HCT116 (cell line): ENCODE results near the gene KIAA1614. TPM values are rescaled to one million over a fixed set of nuclear protein-coding genes. Genes with fewer than 3 reads are reported as not detected.

Source experiments
- ATAC-seq: fragments of 200-7000 bp; cut with Tn5 transposase; 2 replicates; pipeline ENCODE4 v1.9.1; 2020; ENCODE audit warnings: mild to moderate bottlenecking, moderate library complexity
- BruUV-seq: library from RNA; stranded (reverse); fragments of 400-500 nt; replicated peaks from 2 replicates; lab custom pipeline; 2021; lab: Mats Ljungman, UMichigan
- CTCF ChIA-PET: fragments of 300-600 bp; sonication (Branson Sonifier 250); formaldehyde crosslinking; loops from one replicate; lab custom pipeline; 2021; ENCODE audit warnings: antibody characterized with exemption; lab: Charles Lee
- POLR2A ChIA-PET: fragments of 300-600, 350-600 bp; sonication (Branson Sonifier 250); formaldehyde crosslinking; loops from one replicate; lab custom pipeline; 2021; ENCODE audit warnings: antibody characterized with exemption; lab: Charles Lee
- RAD21 ChIA-PET, 2 experiments: fragments of 300-600 bp; sonication (Branson Sonifier 250); formaldehyde crosslinking; loops; one replicate each; lab custom pipeline; 2023; ENCODE audit warnings: low total read pairs in 2 of 2; ENCODE audit not compliant: uncharacterized antibody in 2 of 2, unreplicated experiment in 2 of 2, low non-redundant PET in 1 of 2; lab: Charles Lee
- DNase-seq: peaks from one replicate; pipeline ENCODE4 v3.0.0-alpha.2; 2010; ENCODE audit warnings: low read depth, low spot score
- H2AFZ ChIP-seq: fragments of 200-600 bp; shearing (Covaris generic), sonication (generic); 2 replicates; pipeline ENCODE4 v1.6.1; 2017; ENCODE audit warnings: low read depth, mixed run types, mixed read lengths, antibody characterized with exemption, low read length; ENCODE audit not compliant: poor library complexity, severe bottlenecking
- H3K27ac ChIP-seq: 2 replicates; pipeline ENCODE4 v1.5.1; 2012; ENCODE audit warnings: low read depth, low read length
- H3K27me3 ChIP-seq: fragments of 200-600 bp; sonication (generic); 2 replicates; pipeline ENCODE4 v1.6.1; 2016; ENCODE audit warnings: mixed run types, low read length, mixed read lengths; ENCODE audit not compliant: insufficient read depth
- H3K36me3 ChIP-seq, 2 experiments: fragments of 200-500 bp in 1 of 2; fragments of 200-600 bp in 1 of 2; sonication (Bioruptor generic) in 1 of 2; sonication (generic) in 1 of 2; 2 replicates each; pipeline versions ENCODE4 v1.5.1 to v1.6.1; 2014 to 2016; ENCODE audit warnings: low read length in 2 of 2, inconsistent platforms in 1 of 2, mixed read lengths in 1 of 2, mixed run types in 1 of 2; ENCODE audit not compliant: insufficient read depth in 2 of 2, control insufficient read depth in 1 of 2
- H3K4me1 ChIP-seq, 2 experiments: fragments of 200-600 bp in 1 of 2; sonication (generic) in 1 of 2; 2 replicates each; pipeline versions ENCODE4 v1.5.1 to v1.6.1; 2012 to 2017; ENCODE audit warnings: low read length in 2 of 2, inconsistent platforms in 1 of 2, mild to moderate bottlenecking in 1 of 2, mixed read lengths in 1 of 2, mixed run types in 1 of 2, moderate library complexity in 1 of 2; ENCODE audit not compliant: insufficient read depth in 2 of 2, control insufficient read depth in 1 of 2
- H3K4me2 ChIP-seq: fragments of 200-600 bp; sonication (generic); 2 replicates; pipeline ENCODE4 v1.6.1; 2017; ENCODE audit warnings: mixed run types, low read length, mixed read lengths
- H3K4me3 ChIP-seq, 2 experiments: fragments of 200-600 bp in 1 of 2; sonication (generic) in 1 of 2; replicated peaks in 1 of 2; 2 replicates each; pipeline ENCODE4 v1.5.1; 2011 to 2016; ENCODE audit warnings: low read length in 2 of 2, control low read depth in 1 of 2, low read depth in 1 of 2, mild to moderate bottlenecking in 1 of 2, mixed read lengths in 1 of 2, mixed run types in 1 of 2
- H3K79me2 ChIP-seq: fragments of 200-600 bp; sonication (generic); 2 replicates; pipeline ENCODE4 v1.6.1; 2017; ENCODE audit warnings: mild to moderate bottlenecking, mixed run types, low read length, moderate library complexity, mixed read lengths; ENCODE audit not compliant: insufficient read depth
- H3K9ac ChIP-seq: fragments of 200-600 bp; sonication (generic); 2 replicates; pipeline ENCODE4 v1.6.1; 2016; ENCODE audit warnings: low read length, mixed read lengths
- H3K9me2 ChIP-seq: fragments of 200-600 bp; sonication (generic), shearing (Covaris generic); 2 replicates; pipeline ENCODE4 v1.6.1; 2017; ENCODE audit warnings: mixed run types, mild to moderate bottlenecking, moderate library complexity; ENCODE audit not compliant: insufficient read depth
- H3K9me3 ChIP-seq, 2 experiments: fragments of 200-500 bp in 1 of 2; fragments of 200-600 bp in 1 of 2; sonication (Bioruptor generic) in 1 of 2; sonication (generic) in 1 of 2; 2 replicates each; pipeline ENCODE4 v1.6.1; 2014 to 2017; ENCODE audit warnings: low read length in 2 of 2, mixed read lengths in 2 of 2, inconsistent platforms in 1 of 2, low read depth in 1 of 2, mild to moderate bottlenecking in 1 of 2, mixed run types in 1 of 2, moderate library complexity in 1 of 2; ENCODE audit not compliant: control insufficient read depth in 1 of 2, insufficient read depth in 1 of 2
- H4K20me1 ChIP-seq: fragments of 200-600 bp; sonication (generic), shearing (Covaris generic); 2 replicates; pipeline ENCODE4 v1.6.1; 2017; ENCODE audit warnings: mixed run types, mild to moderate bottlenecking, moderate library complexity; ENCODE audit not compliant: insufficient read depth
- CBX3 ChIP-seq: IDR thresholded peaks from 2 replicates; pipeline ENCODE4 v1.6.1; 2012; ENCODE audit warnings: low read depth
- ELF1 ChIP-seq: IDR thresholded peaks from 2 replicates; pipeline ENCODE4 v1.6.1; 2012; ENCODE audit warnings: low read depth, borderline replicate concordance
- EZH2 ChIP-seq: fragments of 200-600 bp; sonication (generic); IDR thresholded peaks from 2 replicates; pipeline ENCODE4 v1.6.1; 2017; ENCODE audit warnings: antibody characterized with exemption, mixed run types
- EZH2phosphoT487 ChIP-seq: fragments of 200-600 bp; IDR thresholded peaks from 2 replicates; pipeline ENCODE4 v1.6.1; 2018; ENCODE audit warnings: antibody characterized with exemption, borderline replicate concordance
- JUND ChIP-seq: IDR thresholded peaks from 2 replicates; pipeline ENCODE4 v1.6.1; 2012
- SIN3A ChIP-seq: IDR thresholded peaks from 2 replicates; pipeline ENCODE4 v1.6.1; 2012; ENCODE audit warnings: low read depth
- SP1 ChIP-seq: IDR thresholded peaks from 2 replicates; pipeline ENCODE4 v1.6.1; 2012; ENCODE audit warnings: low read depth
- ZNF274 ChIP-seq: fragments of 200-500 bp; sonication (Bioruptor generic); IDR thresholded peaks from 2 replicates; pipeline ENCODE4 v1.6.1; 2014; ENCODE audit warnings: mild to moderate bottlenecking, low read depth, low read length, inconsistent platforms
- intact Hi-C: fragments of 100-400 bp; cut with micrococcal nuclease; formaldehyde crosslinking; loops from 2 replicates; pipeline ENCODE4 v1.10.0; 2022
- total RNA-seq: library from RNA; stranded (reverse); gene quantifications from one replicate; pipeline ENCODE4 v1.2.1, GENCODE V29; 2021; ENCODE audit not compliant: unreplicated experiment
- TF ChIP-seq, protein P1 (sequence below): IDR thresholded peaks from 2 replicates; pipeline ENCODE4 v1.6.1; 2012; ENCODE audit warnings: low read depth
- TF ChIP-seq, protein P2 (sequence below): IDR thresholded peaks from 2 replicates; pipeline ENCODE4 v1.6.1; 2011; ENCODE audit warnings: mild to moderate bottlenecking, low read length, moderate library complexity; ENCODE audit not compliant: insufficient replicate concordance; ENCODE audit errors: extremely low read depth

The KIAA1614 gene
- total RNA-seq, 1 experiment from 2014 or later: 0.25 TPM

DNA sequence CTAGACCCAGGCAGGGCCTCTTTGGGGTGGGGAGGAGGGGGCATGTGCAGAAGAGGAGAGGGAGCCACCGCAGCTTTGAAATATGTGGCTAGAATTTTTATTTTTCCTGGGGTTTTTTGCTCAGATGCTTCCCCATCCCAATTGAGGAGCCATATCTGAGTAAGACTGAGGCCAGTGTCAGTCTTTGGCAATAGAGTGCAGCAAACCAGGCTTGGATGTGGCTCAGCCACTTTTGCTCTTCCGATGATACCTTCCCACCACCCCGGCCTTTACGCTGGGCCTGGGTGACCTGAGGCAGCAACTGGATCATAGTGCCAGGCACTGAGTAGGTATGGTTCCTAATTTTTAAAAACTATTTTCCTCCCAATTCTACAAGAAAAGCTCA is 36.9 kb downstream of the KIAA1614 start (continued):
- TF ChIP-seq, protein P1, sequence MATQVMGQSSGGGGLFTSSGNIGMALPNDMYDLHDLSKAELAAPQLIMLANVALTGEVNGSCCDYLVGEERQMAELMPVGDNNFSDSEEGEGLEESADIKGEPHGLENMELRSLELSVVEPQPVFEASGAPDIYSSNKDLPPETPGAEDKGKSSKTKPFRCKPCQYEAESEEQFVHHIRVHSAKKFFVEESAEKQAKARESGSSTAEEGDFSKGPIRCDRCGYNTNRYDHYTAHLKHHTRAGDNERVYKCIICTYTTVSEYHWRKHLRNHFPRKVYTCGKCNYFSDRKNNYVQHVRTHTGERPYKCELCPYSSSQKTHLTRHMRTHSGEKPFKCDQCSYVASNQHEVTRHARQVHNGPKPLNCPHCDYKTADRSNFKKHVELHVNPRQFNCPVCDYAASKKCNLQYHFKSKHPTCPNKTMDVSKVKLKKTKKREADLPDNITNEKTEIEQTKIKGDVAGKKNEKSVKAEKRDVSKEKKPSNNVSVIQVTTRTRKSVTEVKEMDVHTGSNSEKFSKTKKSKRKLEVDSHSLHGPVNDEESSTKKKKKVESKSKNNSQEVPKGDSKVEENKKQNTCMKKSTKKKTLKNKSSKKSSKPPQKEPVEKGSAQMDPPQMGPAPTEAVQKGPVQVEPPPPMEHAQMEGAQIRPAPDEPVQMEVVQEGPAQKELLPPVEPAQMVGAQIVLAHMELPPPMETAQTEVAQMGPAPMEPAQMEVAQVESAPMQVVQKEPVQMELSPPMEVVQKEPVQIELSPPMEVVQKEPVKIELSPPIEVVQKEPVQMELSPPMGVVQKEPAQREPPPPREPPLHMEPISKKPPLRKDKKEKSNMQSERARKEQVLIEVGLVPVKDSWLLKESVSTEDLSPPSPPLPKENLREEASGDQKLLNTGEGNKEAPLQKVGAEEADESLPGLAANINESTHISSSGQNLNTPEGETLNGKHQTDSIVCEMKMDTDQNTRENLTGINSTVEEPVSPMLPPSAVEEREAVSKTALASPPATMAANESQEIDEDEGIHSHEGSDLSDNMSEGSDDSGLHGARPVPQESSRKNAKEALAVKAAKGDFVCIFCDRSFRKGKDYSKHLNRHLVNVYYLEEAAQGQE: no peak
- TF ChIP-seq JUND: no peak

DNA sequence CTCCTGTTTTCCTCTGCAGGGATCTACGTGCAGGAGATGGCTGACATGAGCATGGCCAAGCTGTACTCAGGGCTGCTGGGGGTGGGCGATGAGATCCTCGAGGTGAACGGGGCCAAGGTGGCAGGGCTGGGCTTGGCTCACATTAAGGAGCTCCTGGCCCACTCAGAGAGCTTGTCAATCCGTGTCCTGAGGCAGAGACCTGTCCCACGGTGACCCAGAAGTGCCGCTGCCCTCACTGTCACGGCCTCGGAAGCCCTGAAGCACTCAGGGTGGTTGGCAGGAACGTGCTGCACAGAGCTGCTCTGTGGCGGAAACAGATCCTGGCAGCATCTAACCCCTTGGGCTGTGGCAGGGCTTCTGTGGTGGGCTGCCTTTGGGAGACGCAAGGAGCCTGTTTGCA is 37.6 kb downstream of the KIAA1614 start:
- H3K4me2 ChIP-seq: no peak overlapping the region
- H3K79me2 ChIP-seq: no peaks in the 10 kb centered on the region
- no peak overlapping the region for H2AFZ ChIP-seq
- RAD21 ChIA-PET: no interaction called here
- H3K27ac ChIP-seq: no peak overlapping the region
- H3K4me1 ChIP-seq: no peaks in the 10 kb centered on the region
- peaks cover 0 to 4% of the 10 kb centered on the region in 2 experiments; a peak in 1 of 4 replicates for H3K36me3 ChIP-seq
- DNase-seq (no peak), ATAC-seq (no peak)
- H4K20me1 ChIP-seq: no peaks in the 10 kb centered on the region
- CTCF ChIA-PET: no interaction called here
- BruUV-seq: no TSS peak
- no peak overlapping the region for H3K4me3 ChIP-seq
- no peaks in the 10 kb centered on the region for H3K27me3 ChIP-seq
- no peaks in the 10 kb centered on the region for H3K9me2 ChIP-seq
- POLR2A ChIA-PET: no interaction called here
- TF ChIP-seq JUND (no peak), ELF1 (no peak), EZH2 (no peak), SP1 (no peak), ZNF274 (no peak), CBX3 (no peak), SIN3A (no peak), EZH2phosphoT487 (no peak)
- TF ChIP-seq, protein P2, sequence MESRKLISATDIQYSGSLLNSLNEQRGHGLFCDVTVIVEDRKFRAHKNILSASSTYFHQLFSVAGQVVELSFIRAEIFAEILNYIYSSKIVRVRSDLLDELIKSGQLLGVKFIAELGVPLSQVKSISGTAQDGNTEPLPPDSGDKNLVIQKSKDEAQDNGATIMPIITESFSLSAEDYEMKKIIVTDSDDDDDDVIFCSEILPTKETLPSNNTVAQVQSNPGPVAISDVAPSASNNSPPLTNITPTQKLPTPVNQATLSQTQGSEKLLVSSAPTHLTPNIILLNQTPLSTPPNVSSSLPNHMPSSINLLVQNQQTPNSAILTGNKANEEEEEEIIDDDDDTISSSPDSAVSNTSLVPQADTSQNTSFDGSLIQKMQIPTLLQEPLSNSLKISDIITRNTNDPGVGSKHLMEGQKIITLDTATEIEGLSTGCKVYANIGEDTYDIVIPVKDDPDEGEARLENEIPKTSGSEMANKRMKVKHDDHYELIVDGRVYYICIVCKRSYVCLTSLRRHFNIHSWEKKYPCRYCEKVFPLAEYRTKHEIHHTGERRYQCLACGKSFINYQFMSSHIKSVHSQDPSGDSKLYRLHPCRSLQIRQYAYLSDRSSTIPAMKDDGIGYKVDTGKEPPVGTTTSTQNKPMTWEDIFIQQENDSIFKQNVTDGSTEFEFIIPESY: no peak
- TF ChIP-seq, protein P1: no peak
- TF ChIP-seq, all 23 proteins: peak for 0
- no peak overlapping the region for H3K9ac ChIP-seq
- no peaks in the 10 kb centered on the region for H3K9me3 ChIP-seq
- intact Hi-C loops: no loop called here
